DMS 273 treated with DMSO at 0.1 percent for 48 hours (cell line): Measurements from ENCODE around the gene PCDH9.
"Not testable (repeated sequence)": the region's sequence is repeated elsewhere in the genome, so short reads cannot be mapped to it uniquely, and the experiment has no call there.

Source experiments
- DNase-seq: peaks from one replicate; lab custom pipeline; 2025; lab: John Stamatoyannopoulos, UW

The PCDH9 gene

DNA sequence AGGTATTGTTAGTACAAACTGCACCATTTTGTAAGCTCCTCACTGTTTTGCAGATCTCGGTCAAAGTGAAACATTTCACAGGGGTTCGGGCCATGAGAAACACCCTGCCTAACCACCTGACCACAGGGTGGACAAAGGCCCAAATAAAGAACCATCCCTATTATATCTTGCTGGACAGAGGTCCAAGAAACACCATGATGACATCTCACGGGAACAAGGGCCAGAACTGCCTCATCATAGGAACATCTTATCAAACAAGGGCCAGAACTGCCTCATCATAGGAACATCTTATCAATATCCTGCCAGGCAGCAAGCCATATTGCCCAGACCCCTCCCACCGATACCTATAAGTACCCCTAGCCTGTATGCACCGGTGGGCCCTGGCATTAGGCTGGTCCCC is 99.7 kb downstream of the PCDH9 start:
- no peak for DNase-seq

DNA sequence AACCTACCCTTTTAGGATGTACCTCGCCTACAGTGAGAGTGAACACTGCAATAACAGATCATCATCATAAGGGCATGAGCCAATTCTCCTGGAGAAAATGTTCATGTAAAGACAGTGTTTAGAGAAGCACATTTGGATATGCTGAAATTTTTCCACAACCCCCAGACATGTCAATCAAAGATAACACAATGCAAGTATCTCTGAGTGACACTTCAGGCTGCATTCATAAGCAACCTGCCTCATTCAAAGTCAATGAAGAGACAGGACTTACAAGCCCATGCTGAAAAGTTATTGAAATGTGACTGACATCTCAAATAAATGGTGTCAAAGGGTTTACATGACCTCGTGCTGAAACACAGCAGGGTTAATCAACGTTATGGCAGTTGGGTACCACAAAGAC is 102.0 kb downstream of the PCDH9 start:
- no peak for DNase-seq

DNA sequence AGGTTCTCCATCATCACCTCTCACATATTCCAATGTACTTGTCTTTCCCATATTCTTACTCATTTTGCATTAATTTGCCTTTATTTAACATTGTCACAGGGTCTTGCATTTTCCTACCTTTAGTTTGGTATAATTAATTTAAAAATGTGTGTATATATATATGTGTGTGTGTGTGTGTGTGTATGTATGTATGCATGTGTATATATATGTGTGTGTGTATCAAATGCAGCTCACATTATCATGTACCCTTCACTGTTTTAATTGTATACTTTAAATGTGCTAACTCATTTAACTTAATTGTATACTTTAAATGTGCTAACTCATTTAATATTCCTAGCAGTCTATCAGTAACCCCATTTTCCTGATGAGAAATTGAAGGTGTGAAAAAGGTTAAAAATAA is 104.5 kb downstream of the PCDH9 start:
- no peak for DNase-seq

- DNase-seq: no peak
These were observed 107.0 kb downstream of the PCDH9 start for GRCh38 chr13:67123165-67123564.

DNA sequence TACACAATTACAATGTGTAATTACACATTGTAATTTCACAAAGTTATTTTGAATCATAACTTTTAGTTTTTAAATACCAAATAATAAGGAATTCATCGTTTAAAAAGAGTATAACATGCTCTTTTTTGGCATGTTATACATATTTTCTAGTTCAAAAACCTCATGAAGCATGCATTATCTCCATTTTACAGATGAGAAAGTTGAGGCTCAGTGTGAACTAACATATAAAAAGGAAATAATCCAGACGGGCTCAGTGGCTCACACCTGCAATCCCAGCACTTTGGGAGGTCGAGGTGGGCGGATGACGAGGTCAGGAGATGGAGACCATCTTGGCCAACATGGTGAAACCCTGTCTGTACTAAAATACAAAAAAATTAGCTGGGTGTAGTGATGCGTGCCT is 107.9 kb downstream of the PCDH9 start:
- DNase-seq: no peak

DNA sequence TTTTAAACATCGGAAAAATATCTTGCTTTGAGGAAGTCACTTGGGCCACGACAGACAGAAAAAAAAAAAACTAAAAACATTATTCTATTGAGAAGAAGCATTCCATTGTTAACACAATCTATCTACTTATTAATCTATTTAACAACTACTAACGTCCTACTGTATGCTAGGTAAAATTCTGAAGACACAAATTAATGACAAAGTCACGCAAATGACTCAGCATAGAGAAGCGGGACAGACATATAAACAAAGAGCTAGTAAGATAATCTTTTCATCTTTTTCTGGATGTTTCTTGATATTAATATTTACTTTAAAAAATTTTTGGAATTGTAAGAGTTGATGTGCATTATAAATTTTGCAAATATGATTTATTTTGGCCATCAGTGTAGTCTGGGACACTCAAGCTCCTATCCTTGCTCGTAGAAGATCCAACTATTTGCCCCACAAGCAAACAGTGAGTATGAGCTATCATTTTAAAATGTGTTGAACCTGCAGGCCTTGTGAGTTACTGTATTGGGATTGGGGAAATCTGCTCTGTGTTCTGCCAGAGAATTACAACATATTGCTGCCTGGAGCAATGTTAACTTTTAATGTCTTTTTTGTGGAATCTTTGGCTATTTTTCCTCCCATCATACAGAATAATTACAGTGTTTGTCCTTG is 109.1 kb downstream of the PCDH9 start:
- DNase-seq: peak; percentile 3

GRCh38 chr13:67119481-67119894 is 110.6 kb downstream of the PCDH9 start:
- no peak for DNase-seq

DNA sequence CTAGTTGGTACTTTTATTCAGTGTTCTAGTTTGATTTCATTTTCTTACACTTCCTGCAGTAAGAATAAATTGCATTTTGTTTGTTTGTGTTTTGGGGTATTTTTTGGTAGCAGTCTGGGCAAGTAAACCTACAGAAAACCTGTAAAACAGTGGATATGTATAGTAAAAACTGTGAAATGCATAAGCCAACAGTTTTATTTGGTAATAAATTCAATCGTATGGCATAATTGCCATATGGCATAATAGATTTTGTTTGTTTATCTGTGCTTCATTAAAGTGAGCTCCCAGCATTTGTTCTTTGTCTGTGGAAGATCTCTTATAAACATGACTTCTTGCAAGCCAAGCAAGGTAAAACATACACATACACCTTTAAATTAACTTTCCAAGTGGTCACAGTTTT is 111.9 kb downstream of the PCDH9 start:
- DNase-seq: no peak

- DNase-seq: no peak
These were observed 113.1 kb downstream of the PCDH9 start for GRCh38 chr13:67117010-67117550.

DNA sequence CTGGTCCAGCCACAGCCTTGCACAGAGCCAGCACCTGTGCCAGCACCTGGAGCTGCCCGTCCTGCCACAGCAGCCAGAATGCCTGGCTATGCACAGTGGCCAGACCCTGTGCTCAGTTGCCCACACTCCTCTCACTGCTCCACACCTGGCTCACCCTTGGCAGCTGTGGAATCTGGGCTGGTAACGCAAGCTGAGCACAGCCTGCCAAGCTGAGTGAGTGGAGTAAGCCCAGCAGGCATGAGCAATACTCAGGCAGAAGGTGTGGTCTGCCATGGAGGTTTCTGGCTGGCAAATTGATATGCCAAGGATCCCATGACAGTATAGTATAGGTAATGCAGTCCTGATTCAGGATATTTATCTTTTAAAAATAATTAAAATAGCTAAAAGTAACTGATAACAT is 122.2 kb downstream of the PCDH9 start:
- DNase-seq: no peak

GRCh38 chr13:67106502-67107057 is 123.6 kb downstream of the PCDH9 start:
- no peak for DNase-seq

- no peak for DNase-seq
These were observed 128.2 kb downstream of the PCDH9 start for GRCh38 chr13:67101730-67102467.

DNA sequence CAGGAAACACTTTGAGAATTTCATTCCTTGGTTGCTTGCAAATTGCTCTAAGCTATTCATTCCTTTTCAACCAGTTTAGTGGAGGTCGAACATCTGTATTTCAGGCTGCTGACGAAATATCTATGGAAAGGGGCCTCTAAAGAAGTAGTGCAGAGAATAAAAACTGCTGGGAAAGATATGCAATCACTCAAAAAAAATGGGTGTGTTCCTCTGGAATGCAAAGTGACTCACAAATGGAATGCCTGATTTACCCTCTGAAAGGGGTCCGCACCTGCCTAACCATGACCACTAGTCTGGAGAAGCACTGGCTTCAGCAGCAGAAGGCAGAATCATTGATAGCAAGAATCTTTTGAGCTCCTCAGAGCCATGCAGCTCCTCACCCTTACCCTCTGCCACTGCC is 129.4 kb downstream of the PCDH9 start:
- DNase-seq: no peak

GRCh38 chr13:67099494-67099893 is 130.6 kb downstream of the PCDH9 start:
- no peak for DNase-seq

GRCh38 chr13:67097892-67098452 is 132.2 kb downstream of the PCDH9 start:
- no peak for DNase-seq

- DNase-seq: not testable (repeated sequence)
These were observed 133.2 kb downstream of the PCDH9 start for GRCh38 chr13:67096893-67097292.

GRCh38 chr13:67096418-67096817 is 133.7 kb downstream of the PCDH9 start:
- DNase-seq: no peak

- DNase-seq: no peak
These were observed 134.5 kb downstream of the PCDH9 start for GRCh38 chr13:67095621-67096020.

DNA sequence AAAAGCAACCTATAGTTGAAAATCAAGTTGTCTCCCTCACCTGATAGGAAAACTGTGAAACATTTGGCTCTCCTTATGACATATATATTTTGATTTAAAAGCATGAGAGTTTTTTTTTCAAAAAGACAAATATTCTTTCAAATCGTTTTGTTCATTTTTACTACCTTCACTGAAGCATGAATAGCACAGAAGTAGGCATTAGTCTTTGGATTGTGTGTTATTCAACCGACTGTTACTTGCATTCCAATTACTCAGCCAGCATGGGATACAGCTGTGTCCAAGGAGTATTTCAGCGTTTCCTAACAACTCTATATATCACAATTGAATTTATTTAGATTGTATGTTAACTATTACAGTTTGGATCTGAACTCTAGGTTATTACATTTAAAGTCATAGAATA is 135.2 kb downstream of the PCDH9 start:
- no peak for DNase-seq

DNA sequence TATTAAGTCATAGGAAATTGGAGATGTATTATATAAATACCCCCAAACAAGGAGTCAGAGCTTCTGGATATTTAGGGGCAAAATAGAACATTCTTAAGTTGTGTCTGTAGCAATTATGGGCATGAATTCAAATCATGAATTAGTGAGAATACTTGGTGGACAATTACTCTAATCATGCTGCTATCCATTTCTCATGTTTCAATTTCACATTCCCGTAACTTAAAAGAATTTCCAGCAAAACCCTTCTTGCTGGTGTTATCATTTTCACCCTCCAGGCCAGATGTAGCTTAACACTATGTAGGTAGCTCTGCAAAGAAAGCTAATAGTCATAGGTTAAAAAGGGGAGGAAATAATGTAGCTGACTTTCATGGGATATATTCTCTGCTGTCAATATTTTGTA is 136.1 kb downstream of the PCDH9 start:
- no peak for DNase-seq

DNA sequence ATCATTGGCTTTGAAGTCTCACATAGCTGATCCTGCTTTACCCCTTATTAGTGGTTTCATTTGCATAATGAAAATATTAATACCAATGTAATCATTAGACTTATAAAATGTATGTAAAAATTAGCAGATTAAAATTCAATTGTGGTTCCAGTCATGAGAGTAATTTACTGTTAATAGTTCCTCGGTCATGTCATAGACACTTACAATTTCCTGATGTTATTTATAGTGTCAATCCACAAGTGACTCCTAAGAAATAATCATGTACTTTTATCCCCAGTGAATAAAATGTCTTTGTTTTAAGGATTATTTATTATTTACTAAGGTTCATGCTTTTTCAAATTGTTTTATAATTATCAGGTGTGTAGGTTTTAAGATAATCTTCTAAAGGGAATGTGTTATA is 138.5 kb downstream of the PCDH9 start:
- DNase-seq: no peak

DNA sequence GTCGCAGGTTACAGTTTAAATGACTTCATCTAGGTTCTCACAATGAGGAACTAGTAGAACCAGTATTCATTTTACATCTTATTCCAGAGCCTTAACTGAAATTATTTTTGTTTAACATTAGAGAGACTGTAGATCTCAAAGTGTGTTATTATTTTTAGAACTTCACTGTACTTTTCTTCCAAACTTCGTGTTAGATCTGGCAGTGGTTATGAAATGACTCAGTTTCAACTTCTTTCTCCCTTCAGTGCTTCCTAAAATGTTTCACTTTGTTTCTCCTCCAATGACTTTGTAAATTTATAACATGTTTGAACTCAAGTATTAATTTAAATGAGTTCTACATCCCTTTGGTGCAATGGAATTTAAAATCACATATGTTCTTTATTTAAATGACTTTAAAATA is 139.3 kb downstream of the PCDH9 start:
- no peak for DNase-seq

GRCh38 chr13:67087527-67087926 is 142.6 kb downstream of the PCDH9 start:
- no peak for DNase-seq
